ENCODE measurements around the gene KIF6. TPM values are rescaled to one million over a fixed set of nuclear protein-coding genes. Genes with fewer than 3 reads are reported as not detected.
"Not testable (repeated sequence)": the region's sequence is repeated elsewhere in the genome, so short reads cannot be mapped to it uniquely, and the experiment has no call there.

KIF6 gene
- polyA plus RNA-seq, 12 donors = 1.1 to 2.1 (median 1.6) TPM; not detected in 2

DNA sequence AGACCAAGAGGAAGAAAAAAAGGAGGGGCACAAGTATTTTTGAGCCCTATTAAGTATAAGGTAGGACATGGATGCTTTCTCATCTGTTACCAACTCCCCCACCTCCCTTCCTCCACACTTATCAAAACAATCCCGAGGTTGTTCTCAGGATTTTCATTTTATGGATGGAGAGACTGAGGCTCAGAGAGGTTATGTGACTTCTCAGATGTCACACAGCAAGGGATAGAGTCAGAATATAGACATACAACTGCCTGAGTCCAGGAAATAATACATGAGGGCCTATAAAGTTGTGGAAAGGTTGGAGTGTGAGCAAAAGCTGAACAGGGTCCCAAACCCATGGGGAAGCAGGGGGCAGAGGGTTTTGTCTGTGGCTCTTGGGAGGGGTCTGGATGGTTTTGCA lies 430.3 kb downstream of the KIF6 start:
- DNase-seq = no peak

DNA sequence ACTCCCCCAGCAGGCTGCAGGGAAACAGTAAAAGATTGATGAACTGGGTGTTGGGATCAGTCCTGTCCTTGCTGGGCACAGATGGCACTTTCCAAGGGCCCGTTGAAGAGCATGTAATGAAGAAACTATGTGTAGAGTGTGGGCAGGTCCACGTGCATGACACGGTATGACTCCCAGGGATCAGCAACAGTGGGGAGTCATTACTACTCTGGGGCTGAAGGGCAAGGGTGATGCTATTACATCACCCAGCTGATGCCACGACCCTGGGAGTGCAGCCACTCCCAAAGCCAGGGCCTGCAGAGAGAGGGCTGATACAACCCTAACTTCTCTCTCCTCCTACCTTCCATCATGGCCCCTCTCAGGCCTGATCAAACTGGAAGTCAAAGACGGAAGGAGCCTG lies 431.1 kb downstream of the KIF6 start:
- DNase-seq = no peak

DNA sequence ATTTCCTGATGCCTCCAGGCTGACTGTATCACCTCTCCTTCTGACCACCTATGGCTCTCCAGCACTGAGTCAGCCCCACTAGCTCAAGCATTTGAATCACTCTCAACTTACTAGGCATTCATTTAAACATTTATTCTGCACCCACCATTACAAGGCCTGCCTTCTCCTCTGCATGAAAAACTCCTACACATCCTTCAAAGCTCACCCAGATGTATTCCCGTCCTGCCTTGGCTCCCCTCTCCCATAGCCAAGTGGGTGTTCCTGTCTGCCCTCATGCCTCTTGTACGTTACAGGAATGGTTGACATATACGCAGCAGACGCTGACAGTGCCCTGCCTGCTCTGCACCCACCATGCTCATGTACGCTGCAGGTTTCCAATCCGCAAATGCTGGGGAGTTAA lies 432.6 kb downstream of the KIF6 start:
- no peak for DNase-seq

DNA sequence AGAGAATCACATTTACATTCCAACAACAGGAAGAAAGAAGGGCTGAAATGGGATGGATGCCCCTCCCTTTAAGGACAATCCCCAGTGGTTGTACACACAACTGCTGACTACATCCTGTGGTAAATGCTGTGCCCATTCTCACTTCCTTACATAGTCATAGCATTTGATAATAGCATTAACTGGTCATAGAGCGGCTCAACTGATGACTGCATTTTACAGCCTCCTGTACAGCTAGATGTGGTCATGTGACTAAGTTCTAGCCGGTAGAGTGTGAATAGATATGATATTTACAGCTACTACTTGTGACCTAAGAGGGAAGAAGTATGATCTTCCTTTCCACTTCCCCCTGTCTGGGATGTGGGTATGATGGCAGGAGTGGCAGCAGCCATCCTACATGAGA lies 435.7 kb downstream of the KIF6 start:
- no peak for DNase-seq

DNA sequence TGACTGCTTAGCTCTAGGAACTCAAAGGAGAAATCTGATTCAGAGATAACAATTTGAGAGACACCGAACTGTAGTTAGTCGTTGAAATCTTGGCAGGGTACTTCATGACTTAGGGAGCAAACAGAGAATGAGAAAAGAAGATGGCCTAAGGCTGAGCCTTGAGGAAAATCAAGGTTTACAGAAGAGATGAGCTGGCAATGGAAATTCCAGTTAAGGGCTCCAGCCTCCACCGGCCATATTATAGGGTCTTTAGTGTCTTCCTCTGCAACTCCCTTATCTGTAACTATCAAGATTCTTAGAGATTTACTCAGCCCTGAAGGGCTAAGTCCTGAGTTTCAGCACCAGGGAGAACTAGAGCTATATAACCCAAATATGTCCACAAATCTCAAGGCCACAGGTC lies 437.6 kb downstream of the KIF6 start:
- no peak for DNase-seq

DNA sequence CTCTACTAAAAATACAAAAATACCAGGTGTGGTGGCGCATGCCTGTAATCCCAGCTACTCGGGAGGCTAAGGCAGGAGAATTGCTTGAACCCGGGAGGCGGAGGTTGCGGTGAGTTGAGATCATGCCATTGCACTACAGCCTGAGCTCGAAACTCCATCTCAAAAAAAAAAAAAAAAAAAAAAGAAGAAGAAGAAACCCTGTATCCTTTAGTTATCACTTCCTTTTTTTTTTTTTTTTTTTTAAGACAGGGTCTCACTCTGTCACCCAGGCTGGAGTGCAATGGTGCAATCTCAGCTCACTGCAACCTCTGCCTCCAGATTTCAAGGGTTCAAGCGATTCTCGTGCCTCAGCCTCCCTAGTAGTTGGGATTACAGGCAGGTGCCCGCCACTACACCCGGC lies 438.6 kb downstream of the KIF6 start:
- not testable (repeated sequence) for DNase-seq

DNA sequence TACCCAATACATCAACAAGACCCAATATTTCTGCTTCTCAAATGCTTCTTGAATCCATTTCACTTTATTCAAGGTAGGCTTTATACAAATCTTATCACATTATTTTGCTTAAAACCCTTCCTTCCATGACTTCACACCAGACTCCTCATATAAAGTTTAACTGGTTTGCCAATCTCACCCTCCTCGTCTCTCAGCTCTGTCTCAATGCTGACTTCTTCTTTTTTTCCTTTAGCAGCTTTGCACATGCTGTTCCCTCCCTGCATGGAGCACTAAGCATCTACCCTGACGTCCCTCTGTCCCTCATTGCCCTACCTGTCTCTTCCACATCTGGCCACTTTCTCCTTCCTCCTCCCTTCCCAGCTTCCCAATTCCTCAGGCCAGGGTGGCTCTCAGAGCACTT lies 442.4 kb downstream of the KIF6 start:
- no peak for DNase-seq

DNA sequence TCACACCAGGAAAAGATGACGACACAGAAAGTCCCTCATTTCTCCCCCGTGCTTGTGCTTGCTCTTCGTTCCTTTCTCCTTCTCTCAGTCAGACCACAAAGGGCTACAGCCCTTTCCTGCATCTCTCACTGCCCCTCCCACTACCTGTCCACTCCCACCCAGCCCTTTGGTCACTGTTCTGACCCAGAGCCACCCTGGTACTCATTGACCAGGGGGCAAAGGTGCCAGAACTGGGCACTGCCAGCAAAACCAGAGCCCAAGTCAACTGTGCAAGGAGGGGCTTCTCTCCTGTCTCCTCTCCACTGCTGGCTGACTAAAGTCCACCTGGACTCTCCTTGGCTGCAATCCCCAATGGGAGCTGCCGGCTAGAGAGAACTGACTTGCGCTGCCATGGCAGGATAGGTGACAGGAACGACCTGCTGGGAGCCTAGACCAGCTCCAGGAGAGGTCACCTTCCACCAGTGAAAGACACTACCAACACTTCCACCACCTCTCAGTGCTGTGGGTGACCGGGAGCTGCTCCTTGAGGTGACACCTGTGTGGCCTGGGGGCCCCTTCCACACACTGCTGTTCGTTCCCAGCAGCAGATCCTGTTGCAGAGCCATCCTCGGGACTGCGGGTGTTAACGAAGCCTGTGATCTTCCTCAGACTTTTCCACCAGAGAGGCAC lies 443.8 kb downstream of the KIF6 start:
- DNase-seq = no peak

DNA sequence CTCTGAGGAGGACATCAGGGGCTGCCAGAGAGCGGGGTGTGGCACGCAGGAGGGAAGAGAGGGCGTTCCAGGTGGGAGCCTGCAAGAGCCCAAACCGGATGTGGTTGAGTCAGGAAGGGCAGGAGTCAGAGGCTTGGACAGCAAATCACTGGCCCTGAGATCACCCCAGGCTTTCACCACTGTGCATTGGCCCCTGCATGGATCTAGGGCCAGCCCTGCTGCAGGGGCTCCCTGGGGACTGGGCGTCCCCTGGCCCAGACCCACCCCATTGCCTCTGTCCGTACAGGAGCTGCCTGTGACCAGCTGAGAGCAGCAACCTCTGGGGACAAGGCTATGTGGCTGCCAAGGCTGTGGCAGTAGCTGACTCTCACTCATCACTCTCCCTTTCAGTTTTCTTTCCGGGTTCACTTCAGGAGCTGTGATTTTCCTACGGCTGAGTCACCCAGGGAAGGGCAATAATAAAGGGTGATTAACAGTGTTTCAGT lies 444.9 kb downstream of the KIF6 start:
- no peak for DNase-seq

Other genes with a start within 250 kb of the KIF6 start
- gene DAAM2, start 67.0 kb upstream of the KIF6 start, polyA plus RNA-seq (ENCODE audit: insufficient read length in 12 of 12) = 10 to 100 TPM in 11 of 12 donors, not detected in 1; 23.0 to 51.4 (median 36.9) TPM
- 1 to 10 TPM in 11 of 12 donors, not detected in 1; 3.6 to 8.3 (median 5.4) TPM for gene MOCS1, start 209.1 kb upstream of the KIF6 start, polyA plus RNA-seq (ENCODE audit: insufficient read length in 12 of 12)

Data from muscle of arm (tissue), 12 donors.